Measurements from ENCODE around the gene VEZF1. TPM values are rescaled to one million over a fixed set of nuclear protein-coding genes. Genes with fewer than 3 reads are reported as not detected.

VEZF1 gene
- total and polyA plus RNA-seq, 8 donors = 11.7 to 41.6 (median 23.3) TPM

DNA sequence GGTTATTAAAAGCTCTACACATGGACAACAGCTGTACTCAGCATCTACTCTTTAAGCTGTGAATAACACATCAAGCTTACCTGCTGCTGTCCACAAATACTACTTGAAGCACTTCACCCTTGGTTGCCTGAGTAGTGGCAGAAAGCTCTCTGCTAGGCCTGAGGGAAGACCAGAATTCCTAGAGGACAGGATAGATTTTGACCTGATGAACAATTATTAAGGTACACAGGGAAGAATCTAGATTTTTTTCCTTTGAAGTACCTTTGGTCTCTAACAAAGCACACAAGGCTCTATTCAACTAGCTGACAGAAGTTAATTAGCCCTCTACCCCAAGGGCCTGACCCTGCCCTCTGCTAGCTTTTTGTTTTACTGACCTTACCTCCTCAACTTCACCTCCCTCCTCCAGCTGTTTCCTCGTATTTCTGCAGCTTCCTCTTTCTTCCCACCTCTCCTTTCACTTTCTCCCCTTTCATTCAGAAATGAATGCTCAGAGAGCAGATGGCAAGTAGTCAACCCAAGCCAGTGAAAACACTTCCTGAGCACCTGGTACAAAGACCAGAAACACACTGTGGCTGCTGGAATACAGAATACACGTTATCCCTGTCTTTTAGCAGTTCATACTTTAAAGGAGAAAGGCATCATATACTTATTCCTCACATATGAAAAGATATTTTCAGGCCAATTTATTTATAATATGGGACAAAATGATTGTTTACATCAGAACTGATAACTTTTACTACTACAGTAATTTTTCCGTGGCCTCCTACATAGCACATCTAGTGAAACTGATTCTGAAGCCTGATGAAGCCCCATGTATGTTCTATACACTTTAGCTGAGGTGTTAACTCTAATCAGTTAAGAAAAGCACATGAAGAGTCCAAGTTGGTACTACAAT lies 5.7 kb upstream of the VEZF1 start:
- Histone ChIP-seq H3K27me3 (no peaks in the 10 kb centered on the region), H3K4me1 (peaks cover 5 to 16% (median 13%) of the 10 kb centered on the region in 3 donors), H3K36me3 (peaks cover 0 to 4% (median 0%) of the 10 kb centered on the region in 3 donors), H3K9me3 (no peaks in the 10 kb centered on the region), H3K4me3 (no peak overlapping the region), H3K27ac (peak overlapping the region in 1 of 4 donors; percentile 30)
- peak in 1 of 4 donors; percentile 30 for ATAC-seq
- FAIRE-seq = no peak
- no peak for DNase-seq
- intact Hi-C loops (cut with DNase I) = no loop called here
- TF ChIP-seq, protein P1, sequence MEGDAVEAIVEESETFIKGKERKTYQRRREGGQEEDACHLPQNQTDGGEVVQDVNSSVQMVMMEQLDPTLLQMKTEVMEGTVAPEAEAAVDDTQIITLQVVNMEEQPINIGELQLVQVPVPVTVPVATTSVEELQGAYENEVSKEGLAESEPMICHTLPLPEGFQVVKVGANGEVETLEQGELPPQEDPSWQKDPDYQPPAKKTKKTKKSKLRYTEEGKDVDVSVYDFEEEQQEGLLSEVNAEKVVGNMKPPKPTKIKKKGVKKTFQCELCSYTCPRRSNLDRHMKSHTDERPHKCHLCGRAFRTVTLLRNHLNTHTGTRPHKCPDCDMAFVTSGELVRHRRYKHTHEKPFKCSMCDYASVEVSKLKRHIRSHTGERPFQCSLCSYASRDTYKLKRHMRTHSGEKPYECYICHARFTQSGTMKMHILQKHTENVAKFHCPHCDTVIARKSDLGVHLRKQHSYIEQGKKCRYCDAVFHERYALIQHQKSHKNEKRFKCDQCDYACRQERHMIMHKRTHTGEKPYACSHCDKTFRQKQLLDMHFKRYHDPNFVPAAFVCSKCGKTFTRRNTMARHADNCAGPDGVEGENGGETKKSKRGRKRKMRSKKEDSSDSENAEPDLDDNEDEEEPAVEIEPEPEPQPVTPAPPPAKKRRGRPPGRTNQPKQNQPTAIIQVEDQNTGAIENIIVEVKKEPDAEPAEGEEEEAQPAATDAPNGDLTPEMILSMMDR (IDR thresholded peaks at IDR 0.05) = no peak
- 45 to 53% methylated on average over 3 of the region's 3 CpGs for WGBS, 2 donors

DNA sequence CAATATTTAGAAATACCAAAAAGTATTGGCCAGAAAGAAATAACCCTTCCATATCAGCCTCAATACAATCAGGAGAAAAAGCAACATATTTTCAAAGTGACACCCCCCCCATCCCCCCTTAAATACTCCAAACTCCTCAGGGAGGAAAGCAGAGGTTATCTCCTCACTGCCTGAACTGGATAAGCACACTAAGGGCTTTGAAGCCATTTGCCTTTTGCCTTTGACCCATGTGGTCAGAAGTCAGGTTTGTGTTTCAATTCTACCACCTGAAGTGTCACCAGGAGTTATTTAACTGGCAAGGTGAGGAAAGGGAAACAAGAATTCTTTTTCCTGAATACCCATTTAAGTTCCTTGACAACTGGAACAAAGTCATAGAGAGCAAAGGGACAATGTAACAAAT lies 3.5 kb upstream of the VEZF1 start:
- Histone ChIP-seq H3K4me3 (no peak overlapping the region), H3K4me1 (peaks cover 5 to 18% (median 13%) of the 10 kb centered on the region in 3 donors), H3K27me3 (no peaks in the 10 kb centered on the region), H3K9me3 (no peaks in the 10 kb centered on the region), H3K27ac (no peak overlapping the region), H3K36me3 (no peaks in the 10 kb centered on the region)
- ATAC-seq = no peak
- FAIRE-seq = no peak
- DNase-seq = no peak
- TF ChIP-seq, protein P1 (IDR thresholded peaks at IDR 0.05) = no peak
- intact Hi-C loops (cut with DNase I) = no loop called here

DNA sequence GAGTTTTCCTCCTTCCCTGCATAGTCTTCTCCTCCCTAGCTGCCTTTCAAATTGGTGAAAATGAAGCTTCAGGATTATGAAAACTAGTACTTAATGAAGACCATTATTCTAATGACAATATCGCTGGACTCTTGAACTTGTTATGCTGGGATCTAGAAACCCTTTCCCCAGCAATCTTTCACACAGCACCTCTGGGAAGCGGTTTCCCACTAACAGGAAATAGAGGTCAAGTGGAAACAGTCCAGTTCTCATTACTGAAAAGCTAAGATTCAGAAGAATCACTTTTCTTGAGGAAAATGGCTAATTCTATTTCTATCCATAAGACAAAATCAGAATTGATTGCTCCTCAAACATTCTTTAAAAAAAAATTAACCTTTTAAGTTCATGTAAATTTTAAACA lies 2.0 kb upstream of the VEZF1 start:
- WGBS, 2 donors = 56 to 58% methylated on average over 2 of the region's 2 CpGs
- Histone ChIP-seq H3K27me3 (no peaks in the 10 kb centered on the region), H3K9me3 (no peaks in the 10 kb centered on the region), H3K4me3 (no peak overlapping the region), H3K4me1 (peaks cover 13 to 33% (median 21%) of the 10 kb centered on the region in 3 donors), H3K27ac (peak overlapping the region in 2 of 4 donors; percentile 96), H3K36me3 (no peaks in the 10 kb centered on the region)
- no peak for DNase-seq
- intact Hi-C loops (cut with DNase I) = no loop called here
- no peak for ATAC-seq
- no peak for FAIRE-seq
- TF ChIP-seq, protein P1 (IDR thresholded peaks at IDR 0.05) = no peak

DNA sequence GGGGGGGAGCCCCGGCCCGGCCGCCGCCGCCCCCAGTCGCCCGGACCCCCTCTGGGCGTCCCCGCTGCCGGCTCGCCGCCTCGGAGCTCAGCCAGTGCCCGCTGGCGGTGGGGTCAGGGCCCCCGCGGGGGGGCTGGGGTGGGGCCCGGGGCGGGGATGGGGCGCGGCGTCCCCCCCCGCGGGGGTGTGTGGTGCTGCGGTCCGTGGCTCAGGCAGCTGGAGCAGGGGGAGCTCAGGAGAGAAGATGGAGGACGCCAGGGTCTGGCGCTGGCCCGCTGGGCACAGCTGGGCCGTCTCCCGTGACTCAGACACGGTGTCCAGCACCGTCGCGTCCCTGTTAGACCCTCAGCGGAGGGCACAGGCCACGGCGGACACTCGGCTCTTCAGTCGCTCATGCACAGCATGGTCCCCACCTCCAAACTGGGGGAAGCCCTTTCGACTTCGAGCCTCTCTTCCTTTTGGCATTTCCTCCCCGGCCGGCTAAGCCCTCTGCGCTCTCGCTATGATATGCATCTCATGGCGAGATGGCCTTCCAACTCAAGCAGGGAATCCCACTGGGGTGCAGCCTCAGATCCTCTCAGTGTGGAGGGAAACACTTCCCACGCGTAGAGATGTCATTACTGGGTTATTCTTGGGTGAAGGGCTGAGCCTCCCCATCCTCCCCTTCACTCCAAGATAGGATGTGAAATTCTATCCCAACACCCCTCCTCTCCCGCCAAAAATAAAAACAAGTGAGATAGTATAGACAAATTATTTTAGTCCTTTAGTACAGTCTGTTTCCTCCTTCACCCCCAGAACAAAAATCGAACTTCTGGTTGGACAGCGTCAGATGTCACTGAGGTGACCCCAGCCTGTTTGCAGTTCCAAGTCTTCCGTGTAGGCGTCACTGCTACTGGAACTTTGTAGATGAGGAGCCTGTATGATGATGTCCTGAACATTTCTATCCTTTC lies 522 bp upstream of the VEZF1 start:
- Histone ChIP-seq H3K9me3 (no peaks in the 10 kb centered on the region), H3K4me3 (peak overlapping the region; percentile 26 to 86 (median 74)), H3K27me3 (no peaks in the 10 kb centered on the region), H3K4me1 (peaks cover 21 to 45% (median 32%) of the 10 kb centered on the region in 3 donors), H3K27ac (peak overlapping the region; percentile 85 to 96 (median 95)), H3K36me3 (no peaks in the 10 kb centered on the region)
- 1 to 2% methylated on average over 35 to 54 of the region's 54 CpGs for WGBS, 2 donors
- no peak for FAIRE-seq
- intact Hi-C loops (cut with DNase I) = no loop called here
- ATAC-seq = peak; percentile 72 to 82 (median 78)
- TF ChIP-seq, protein P1 (IDR thresholded peaks at IDR 0.05) = no peak
- peak in 5 of 6 donors; percentile 73 to 85 (median 77) for DNase-seq

Measured in pancreas (tissue), 10 donors.